Thyroid gland (tissue), 4 donors: ENCODE data around the gene FAM200C. TPM values are rescaled to one million over a fixed set of nuclear protein-coding genes. Genes with fewer than 3 reads are reported as not detected.
A peak's percentile ranks its signal among the peaks of the same experiment; 100 is the strongest.

Experiments used
- DNase-seq, 2 donors: peaks; one replicate each; pipeline ENCODE4 v3.0.0-alpha.2; 2019
- H3K27ac ChIP-seq, 3 donors: fragments of 200-600 bp; sonication (generic); 1 replicate in 2 of 3; 2 replicates in 1 of 3; pipeline ENCODE4 v1.5.1; 2016 to 2019; ENCODE audit warnings: mild to moderate bottlenecking in 1 of 3, moderate library complexity in 1 of 3
- H3K27me3 ChIP-seq: fragments of 200-600 bp; sonication (generic); one replicate; pipeline ENCODE4 v1.5.1; 2019
- H3K36me3 ChIP-seq, 2 donors: fragments of 200-600 bp; sonication (generic); one replicate each; pipeline ENCODE4 v1.5.1; 2016 to 2019
- H3K4me1 ChIP-seq, 2 donors: fragments of 200-600 bp; sonication (generic); one replicate each; pipeline ENCODE4 v1.5.1; 2017 to 2019
- H3K4me3 ChIP-seq, 3 donors: fragments of 200-600 bp; sonication (generic); replicated peaks in 1 of 3; 1 replicate in 2 of 3; 2 replicates in 1 of 3; pipeline ENCODE4 v1.5.1; 2016; ENCODE audit warnings: mild to moderate bottlenecking in 1 of 3
- H3K9me3 ChIP-seq: fragments of 200-600 bp; sonication (generic); one replicate; pipeline ENCODE4 v1.5.1; 2017
- POLR2A ChIP-seq, 2 donors: fragments of 450-650 bp; IDR thresholded peaks; one replicate each; pipeline ENCODE4 v1.6.1; 2017; ENCODE audit warnings: antibody characterized with exemption in 2 of 2, mild to moderate bottlenecking in 2 of 2, moderate library complexity in 1 of 2
- WGBS, 2 donors: methylation state at CpG; one replicate each; pipeline ENCODE4 v1.1.5; 2017; 5-methylcytosine and 5-hydroxymethylcytosine counted together
- intact Hi-C: fragments of 100-400 bp; cut with DNase I; formaldehyde crosslinking; loops from one replicate; pipeline ENCODE4 v1.15.1; 2023
- total RNA-seq, 4 donors: library from RNA; depleted of rRNA; stranded (reverse); fragments of >200 nt; gene quantifications; one replicate each; pipeline ENCODE4 v1.2.3, GENCODE V29; 2016
- TF ChIP-seq, protein P1 (sequence below), 6 experiments: fragments of 200-600 bp in 3 of 6; fragments of 450-650 bp in 3 of 6; sonication (generic) in 3 of 6; IDR thresholded peaks; one replicate each; pipeline ENCODE4 v1.5.1; 2016 to 2019; ENCODE audit warnings: antibody characterized with exemption in 6 of 6, mild to moderate bottlenecking in 2 of 6, inconsistent platforms in 1 of 6, moderate library complexity in 1 of 6

Gene FAM200C
- total RNA-seq, 4 donors from 2014 or later = 5.8 to 9.0 (median 7.2) TPM

DNA sequence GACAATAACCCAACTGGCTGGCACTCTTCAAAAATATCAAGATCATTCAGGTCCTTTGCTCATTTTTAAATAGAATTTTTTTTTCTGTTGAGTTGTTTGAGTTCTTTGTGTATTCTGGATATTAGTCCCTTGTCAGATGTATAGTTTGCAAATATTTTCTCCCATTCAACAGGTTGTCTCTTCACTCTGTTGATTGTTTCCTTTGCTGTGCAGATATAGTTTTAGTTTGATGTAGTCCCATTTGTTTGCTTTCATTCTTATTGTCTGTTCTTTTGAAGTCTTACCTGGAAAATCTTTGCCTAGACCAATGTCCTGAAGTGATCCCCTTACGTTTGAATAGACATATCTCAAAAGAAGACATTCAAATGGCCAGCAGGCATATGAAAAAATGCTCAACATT, 44.6 kb upstream of the FAM200C start:
- H3K36me3 ChIP-seq = no peaks in the 10 kb centered on the region
- H3K27me3 ChIP-seq = no peaks in the 10 kb centered on the region
- H3K4me3 ChIP-seq = no peak overlapping the region
- 96 to 100% methylated on average over 1 of the region's 1 CpG for WGBS, 2 donors
- intact Hi-C loops = no loop called here
- no peak for TF ChIP-seq POLR2A (IDR thresholded peaks at IDR 0.05)
- TF ChIP-seq, protein P1, sequence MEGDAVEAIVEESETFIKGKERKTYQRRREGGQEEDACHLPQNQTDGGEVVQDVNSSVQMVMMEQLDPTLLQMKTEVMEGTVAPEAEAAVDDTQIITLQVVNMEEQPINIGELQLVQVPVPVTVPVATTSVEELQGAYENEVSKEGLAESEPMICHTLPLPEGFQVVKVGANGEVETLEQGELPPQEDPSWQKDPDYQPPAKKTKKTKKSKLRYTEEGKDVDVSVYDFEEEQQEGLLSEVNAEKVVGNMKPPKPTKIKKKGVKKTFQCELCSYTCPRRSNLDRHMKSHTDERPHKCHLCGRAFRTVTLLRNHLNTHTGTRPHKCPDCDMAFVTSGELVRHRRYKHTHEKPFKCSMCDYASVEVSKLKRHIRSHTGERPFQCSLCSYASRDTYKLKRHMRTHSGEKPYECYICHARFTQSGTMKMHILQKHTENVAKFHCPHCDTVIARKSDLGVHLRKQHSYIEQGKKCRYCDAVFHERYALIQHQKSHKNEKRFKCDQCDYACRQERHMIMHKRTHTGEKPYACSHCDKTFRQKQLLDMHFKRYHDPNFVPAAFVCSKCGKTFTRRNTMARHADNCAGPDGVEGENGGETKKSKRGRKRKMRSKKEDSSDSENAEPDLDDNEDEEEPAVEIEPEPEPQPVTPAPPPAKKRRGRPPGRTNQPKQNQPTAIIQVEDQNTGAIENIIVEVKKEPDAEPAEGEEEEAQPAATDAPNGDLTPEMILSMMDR (IDR thresholded peaks at IDR 0.05) = no peak
- no peak overlapping the region for H3K27ac ChIP-seq
- DNase-seq = no peak
- H3K4me1 ChIP-seq = peaks cover 15 to 18% of the 10 kb centered on the region in 2 donors
- H3K9me3 ChIP-seq = no peaks in the 10 kb centered on the region

DNA sequence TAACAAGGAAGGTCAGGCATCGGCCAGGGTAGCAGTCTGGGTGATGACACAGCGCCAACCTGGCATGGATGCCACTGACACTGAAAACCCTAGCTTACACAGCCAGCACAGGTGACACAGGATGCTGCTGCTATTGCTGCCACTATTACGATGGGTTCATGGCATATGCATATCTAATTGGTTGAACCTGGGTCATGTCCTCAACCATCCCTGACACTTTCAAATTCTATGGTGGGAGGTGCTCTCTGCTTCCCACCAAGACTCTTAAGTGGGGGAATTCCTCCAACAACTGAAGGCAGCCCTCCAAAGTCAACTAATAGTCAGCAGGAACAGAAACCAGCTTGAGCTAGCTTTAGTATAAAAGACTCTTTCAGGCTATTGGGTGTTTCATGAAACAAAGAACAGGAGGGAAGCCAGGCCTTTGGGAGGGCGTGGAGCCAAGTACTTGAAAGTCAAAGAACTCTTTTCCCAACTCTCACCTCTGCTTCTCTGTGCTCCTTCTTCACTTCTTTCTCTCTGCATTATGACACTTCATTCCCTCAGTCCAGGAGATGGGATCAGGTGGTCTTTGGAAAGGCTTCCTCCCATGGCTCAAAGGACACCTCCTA, 43.1 kb upstream of the FAM200C start:
- intact Hi-C loops = no loop called here
- DNase-seq = peak; percentile 84 to 87
- Histone ChIP-seq H3K36me3 (no peaks in the 10 kb centered on the region), H3K9me3 (no peaks in the 10 kb centered on the region), H3K4me1 (peaks cover 18 to 19% of the 10 kb centered on the region in 2 donors), H3K27ac (peak overlapping the region; percentile 67 to 82 (median 70)), H3K27me3 (no peaks in the 10 kb centered on the region), H3K4me3 (no peak overlapping the region)
- 51 to 60% methylated on average over 4 of the region's 4 CpGs for WGBS, 2 donors
- TF ChIP-seq POLR2A (IDR thresholded peaks at IDR 0.05) = no peak
- TF ChIP-seq, protein P1 (IDR thresholded peaks at IDR 0.05) = no peak

DNA sequence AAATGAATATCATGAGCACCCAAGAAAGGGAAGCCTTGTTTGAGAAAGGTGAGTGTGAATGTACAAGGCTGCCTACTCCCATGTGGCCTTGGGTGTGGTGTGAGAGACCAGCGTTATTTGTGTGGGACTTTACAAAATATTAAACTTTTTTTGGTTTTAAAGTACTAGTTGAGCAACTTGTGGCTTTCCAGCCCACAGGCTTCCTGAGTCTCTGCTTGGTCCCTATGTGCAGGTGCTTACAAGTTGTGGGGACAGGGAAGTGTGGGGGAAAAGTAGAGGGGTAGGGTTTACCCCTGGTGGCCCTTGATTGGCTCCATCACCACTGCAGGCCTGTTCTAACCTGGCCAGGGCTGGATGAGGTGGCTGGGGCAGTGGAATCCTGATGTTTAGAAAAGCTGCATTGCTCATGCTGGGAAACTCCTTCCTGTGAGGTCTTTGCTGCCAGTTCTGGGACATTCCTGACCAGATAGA, 41.5 kb upstream of the FAM200C start:
- TF ChIP-seq, protein P1 (IDR thresholded peaks at IDR 0.05) = no peak
- Histone ChIP-seq H3K9me3 (no peaks in the 10 kb centered on the region), H3K4me3 (no peak overlapping the region), H3K27me3 (no peaks in the 10 kb centered on the region), H3K27ac (peak overlapping the region; percentile 6 to 82 (median 10)), H3K36me3 (no peaks in the 10 kb centered on the region), H3K4me1 (peaks cover 18 to 19% of the 10 kb centered on the region in 2 donors)
- 20 to 85% methylated on average over 1 of the region's 1 CpG for WGBS, 2 donors
- DNase-seq = no peak
- intact Hi-C loops = no loop called here

DNA sequence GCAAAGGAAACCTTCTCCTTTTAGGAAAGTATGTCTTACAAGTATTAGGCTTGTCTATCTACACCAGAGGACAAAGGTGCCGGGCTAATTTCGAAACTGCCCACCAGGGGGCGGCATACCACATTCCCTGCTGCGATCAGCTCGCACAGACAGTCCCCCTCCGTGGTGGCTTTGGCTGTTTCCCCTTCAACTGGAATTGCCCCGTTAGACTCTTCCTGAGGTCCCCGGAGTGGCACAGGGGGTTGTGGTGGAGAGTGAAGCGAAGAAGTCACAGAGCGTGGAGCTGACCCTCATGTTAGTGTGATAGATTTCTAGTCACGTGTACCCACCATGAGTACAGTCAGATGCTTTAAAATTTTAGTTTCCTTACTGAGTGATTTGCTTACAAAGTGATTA, 39.3 kb upstream of the FAM200C start:
- H3K27me3 ChIP-seq = no peaks in the 10 kb centered on the region
- peak overlapping the region in 2 of 3 donors; percentile 5 to 22 for H3K4me3 ChIP-seq
- no peaks in the 10 kb centered on the region for H3K9me3 ChIP-seq
- H3K27ac ChIP-seq = peak overlapping the region; percentile 58 to 72 (median 58)
- WGBS, 2 donors = 1 to 2% methylated on average over 11 of the region's 11 CpGs
- H3K36me3 ChIP-seq = no peaks in the 10 kb centered on the region
- intact Hi-C loops = loop anchor here (10.0 kb wide), 1 partner anchor 76 kb away; no protein-coding TSS in a partner anchor
- peak; percentile 91 to 92 for DNase-seq
- peaks cover 18 to 26% of the 10 kb centered on the region in 2 donors for H3K4me1 ChIP-seq
- TF ChIP-seq, protein P1 (IDR thresholded peaks at IDR 0.05) = peak; percentile 84 to 98 (median 90)
- TF ChIP-seq POLR2A (IDR thresholded peaks at IDR 0.05) = no peak
